ENCODE measurements around the gene ATP12A.

ATP12A gene

DNA sequence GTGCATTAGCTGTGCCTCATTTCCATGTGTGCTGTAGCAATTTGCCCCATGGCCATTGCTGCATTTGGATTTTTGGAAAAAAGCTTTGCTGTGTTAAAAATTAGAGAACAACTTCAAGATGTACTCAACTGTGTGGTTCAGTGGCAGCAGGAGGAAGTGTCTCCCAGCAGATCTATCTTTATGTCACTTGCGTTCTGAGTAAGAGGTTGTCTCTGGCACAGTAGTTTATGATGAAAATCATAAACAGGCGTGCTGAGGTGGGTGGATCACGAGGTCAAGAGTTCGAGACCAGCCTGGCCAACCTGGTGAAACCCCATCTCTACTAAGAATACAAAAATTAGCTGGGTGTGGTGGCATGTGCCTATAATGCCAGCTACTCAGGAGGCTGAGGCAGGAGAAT is 54.7 kb downstream of the ATP12A start:
- no peak for DNase-seq (ENCODE audit: low spot score)

DNA sequence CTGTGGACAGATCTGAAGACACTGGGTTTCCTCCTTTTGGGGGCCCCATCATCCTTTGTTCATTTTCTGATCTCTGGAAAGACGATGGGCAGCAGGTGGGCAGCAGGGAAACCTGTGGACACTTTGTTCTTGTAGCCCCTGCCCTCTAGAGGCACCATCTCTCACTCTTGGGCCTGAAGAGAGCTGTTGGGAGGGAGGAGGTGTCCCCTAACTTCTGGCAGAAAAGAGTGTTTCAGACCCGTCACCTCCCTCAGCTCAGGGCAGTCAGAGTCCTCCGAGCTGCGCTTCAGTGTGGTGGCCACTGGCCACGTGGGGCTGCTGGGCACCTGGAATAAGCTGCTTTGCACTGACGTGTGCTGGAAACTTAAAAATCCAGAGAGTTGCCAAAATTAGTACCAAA is 56.8 kb downstream of the ATP12A start:
- no peak for DNase-seq (ENCODE audit: low spot score)

DNA sequence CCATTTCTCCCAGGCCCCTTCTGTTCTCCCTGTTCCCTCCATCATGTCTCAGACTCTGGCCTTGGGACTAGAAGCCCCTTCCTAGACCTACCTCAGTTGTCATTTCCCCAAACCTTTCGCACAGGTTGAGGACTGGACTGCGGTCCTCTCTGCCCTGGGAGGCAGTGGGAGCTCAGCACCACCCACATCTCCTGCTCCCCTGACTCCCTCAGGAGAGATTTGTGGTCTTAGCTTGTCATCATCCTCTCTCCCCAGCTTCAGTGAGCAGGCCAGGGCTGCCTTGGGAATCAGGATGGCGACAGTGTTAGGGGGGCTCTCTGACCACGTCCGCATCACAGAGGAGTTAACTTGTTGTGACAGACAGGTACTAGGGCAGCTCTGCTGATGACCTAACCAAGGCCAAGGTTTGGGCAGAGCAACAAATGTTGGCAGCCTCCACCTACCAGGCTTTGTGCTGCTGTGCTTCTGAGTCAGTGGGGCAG is 58.2 kb downstream of the ATP12A start:
- no peak for DNase-seq (ENCODE audit: low spot score)

DNA sequence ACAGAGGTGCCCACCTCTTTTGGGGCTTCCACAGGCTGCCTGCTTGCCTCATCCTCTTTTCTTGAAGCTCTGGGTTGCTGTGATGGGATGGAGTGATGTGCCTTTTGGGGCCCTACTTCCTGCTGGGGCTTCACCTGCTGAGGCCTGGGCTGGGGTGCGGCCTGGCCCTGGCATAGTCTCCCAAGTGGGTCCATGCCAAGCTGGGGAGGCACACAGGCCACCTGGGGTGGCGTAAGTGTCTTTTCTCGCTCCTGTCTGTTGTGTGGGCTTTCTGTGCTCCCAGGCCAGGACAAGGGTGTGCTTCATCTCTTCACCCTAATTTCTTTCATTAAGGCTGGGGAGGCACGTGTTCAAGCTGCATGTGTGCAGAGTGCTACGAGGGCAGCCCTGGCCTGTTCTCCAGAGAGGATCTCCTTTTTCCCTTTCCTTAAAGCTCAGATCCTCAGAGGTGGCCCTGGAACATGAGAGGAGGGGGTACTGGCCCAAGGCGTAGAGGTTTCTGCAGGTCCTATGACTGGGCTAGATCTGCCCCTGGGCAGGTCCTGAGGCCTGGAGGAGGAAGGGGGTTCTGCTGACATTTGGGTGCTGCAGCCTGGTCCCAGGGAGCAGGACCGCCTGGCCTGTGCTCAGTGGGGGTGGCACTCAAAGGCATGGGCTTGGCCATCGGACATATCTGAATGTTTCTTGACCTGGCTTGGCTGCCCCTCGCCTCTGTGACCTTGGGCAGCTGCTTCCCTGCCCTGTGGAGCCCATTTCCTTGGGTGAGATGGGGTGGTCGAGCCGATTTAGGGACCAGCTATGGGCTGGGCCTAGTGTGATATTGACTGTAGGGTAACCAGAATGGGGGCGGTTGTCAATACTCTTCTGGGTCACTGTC is 60.0 kb downstream of the ATP12A start:
- no peak for DNase-seq (ENCODE audit: low spot score)

DNA sequence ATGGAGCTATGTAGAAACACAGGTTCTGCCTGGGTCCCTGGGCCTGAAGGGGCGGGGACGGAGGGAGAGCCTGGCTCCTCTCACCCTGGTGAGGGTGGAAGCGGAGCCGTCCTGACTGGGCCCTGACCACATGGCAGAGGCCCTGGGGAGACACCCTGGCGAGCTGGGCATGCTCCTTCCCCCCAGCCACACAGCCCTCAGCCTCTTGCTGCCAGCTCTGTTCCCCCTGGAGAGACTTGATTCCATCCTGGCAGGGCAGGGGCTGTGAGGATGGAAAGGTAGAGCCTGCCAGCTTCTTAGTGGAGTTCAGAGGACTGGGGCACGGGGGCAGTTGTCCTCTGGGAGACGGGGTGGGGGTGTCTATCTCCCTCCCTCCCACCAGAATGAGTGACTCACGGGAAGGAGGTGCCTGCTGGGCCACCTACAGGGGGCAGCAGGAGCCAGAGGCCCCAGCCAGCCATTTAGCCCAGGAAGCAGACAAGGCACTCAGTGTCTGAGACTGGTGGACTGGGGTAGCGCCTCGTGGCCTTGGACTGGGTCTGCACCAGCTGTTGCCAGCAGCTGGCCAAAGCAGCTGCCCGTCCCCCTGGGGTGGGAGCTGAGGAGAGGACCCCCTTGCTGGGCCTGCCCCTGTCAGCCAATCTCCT is 60.9 kb downstream of the ATP12A start:
- peak; percentile 21 for DNase-seq (ENCODE audit: low spot score)

DNA sequence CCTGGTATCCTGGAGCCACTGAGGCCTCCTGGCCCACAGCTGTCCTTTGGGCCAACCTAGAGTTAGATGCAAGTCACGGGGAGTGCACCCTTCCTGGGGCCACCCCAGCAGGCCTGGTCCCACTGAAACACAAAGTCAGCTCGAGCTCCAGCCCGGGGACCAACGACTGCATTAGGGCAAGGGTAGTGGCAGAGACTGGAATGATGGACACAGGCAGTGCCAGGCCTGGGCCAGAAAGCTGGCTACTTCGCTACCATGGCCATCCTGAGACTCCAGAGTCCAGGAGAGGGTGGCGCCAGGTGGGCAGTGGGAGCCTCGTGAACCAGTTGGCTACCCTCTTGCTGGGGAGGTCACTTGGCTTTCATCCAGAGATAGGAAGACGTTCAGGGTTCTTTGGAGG is 61.6 kb downstream of the ATP12A start:
- DNase-seq (ENCODE audit: low spot score) = no peak

DNA sequence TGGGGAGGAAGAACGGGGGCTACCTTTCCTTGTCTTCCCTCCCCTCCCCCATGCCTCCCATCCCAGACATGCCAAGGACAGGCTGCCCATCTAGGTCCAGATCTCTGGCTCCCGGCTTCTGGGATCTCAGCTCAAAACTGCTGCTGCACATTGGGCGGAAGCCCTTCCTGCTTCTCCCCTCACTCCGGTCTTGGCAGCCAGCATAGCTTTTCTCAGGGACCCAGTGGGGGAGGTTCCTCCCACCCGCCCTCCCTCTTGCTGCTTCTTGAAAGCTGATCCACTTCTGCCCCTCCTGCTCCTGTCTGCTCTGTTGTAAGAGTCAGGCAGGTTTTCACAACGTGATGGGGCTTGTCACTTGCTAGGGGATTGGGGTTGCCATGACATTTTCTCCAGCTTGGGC is 62.1 kb downstream of the ATP12A start:
- no peak for DNase-seq (ENCODE audit: low spot score)

DNA sequence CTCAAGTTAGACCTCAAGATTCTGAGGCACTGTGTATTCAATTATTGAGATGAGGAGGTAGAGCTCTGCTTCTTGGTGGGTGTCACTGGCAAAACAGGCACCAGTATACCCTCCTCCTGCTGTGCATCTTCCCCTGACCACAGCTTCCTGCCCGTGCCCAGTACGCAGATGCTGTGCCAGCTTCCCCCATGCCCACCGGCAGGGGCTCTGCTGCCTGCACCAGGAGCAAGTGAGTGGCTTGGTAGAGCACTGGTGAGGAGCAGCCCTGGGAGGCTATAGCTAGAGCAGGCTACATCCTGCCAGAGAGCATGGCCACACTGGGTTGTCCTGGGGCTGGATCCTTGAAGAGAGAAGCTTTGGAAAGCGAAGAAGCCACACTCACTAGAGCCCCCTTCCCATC is 62.8 kb downstream of the ATP12A start:
- no peak for DNase-seq (ENCODE audit: low spot score)

DNA sequence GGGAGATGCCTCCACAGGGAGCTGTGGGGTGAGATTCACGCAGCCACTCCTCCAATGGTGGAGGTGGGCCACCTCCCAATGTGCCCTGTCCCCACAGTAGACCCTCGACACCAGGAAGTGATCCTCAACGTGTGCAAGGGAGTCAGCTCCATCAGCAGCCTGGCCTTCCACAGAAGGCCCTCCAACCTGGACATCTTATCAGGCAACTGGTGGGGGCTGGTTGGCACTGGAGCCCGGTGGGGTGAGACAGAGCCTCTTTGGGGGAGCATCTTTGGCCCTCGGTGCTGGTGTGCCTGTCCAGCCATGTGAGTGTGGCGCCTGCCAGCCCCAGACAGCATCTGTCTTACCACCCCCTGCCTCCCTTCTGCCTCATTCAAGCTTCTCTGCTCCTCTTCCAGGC is 64.0 kb downstream of the ATP12A start:
- DNase-seq (ENCODE audit: low spot score) = no peak

DNA sequence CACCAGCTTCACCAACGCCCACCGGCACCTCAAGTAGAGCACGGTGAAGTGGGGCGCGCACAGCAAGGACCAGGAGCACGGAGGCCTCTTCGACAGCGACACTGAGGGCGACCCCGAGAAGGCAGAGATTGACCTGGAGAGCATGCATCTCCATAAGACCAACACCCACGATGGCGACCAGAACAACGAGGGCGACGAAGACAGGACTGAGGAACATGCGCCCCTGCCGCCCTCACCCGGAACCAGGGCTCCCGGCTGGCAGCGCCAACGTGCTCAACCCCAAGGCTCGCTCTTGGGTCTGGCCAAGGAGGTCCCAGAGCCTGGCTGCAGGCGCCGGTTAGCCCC is 65.3 kb downstream of the ATP12A start:
- DNase-seq (ENCODE audit: low spot score) = no peak

DNA sequence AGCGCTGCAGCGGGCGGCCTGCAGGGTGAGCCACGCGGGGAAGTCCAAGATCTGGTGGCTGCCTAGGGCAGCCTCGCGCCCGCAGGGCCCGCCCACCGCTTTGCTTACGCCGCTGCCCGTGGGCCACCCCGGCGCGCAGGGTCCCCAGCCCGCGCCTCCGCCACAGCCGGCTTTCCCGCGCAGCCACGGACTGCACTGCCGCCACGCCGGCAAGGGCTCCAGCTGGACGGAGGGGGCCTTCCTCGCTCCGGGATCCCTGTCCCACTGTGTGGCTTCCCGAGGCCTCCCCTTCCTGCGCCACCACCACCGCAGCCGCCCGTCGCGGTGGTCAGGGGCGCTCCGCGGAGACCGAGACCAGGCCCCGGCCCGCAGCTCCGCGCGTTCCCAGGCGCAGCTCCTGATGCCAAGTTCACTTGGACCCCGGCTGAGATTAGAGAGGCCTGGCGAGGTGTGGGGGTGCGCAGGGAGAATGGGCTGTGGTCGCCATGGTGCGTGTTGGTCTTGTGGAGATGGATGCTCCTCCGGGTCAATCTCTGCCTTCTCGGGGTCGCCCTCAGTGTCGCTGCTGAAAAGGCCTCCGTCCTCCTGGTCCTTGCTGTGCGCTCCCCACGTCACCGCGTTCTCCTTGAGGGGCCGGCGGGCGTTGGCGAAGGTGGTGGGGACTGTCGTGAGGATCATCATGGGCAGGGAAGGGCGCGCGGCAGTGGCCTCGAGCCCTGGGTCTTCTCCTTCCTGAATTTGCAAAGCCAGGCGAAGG is 65.8 kb downstream of the ATP12A start:
- DNase-seq (ENCODE audit: low spot score) = no peak

DNA sequence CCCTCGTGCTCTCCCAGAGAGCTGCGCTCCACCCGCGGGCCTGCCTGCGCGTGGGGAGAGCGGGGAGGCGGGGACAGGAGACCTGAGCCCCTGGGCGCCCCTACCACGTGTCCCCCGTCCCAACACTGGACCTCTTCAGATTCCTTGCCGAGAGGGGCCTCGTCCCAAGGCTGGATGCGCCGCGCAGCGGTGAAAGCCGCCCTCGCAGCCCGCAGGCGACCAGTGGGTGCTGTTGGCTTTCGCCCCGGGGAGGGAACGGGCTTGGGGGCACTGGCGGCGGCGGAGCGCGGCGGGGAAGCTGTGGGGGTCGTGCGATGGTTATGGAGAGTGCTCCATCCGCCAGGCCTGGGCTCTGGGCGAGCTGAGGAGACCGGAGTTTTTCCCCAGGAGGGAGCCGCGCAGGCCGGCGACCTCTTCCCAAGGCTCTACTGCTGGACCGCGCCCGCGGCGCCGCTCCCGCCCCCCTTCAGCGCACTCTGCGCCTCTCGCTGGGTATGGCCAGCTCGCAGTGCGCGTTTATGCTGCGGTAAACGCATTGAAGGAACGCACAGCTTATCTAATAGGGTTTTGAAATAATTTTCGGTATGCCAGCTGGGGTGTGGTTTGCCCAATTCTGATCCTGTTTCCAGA is 66.5 kb downstream of the ATP12A start:
- no peak for DNase-seq (ENCODE audit: low spot score)

DNA sequence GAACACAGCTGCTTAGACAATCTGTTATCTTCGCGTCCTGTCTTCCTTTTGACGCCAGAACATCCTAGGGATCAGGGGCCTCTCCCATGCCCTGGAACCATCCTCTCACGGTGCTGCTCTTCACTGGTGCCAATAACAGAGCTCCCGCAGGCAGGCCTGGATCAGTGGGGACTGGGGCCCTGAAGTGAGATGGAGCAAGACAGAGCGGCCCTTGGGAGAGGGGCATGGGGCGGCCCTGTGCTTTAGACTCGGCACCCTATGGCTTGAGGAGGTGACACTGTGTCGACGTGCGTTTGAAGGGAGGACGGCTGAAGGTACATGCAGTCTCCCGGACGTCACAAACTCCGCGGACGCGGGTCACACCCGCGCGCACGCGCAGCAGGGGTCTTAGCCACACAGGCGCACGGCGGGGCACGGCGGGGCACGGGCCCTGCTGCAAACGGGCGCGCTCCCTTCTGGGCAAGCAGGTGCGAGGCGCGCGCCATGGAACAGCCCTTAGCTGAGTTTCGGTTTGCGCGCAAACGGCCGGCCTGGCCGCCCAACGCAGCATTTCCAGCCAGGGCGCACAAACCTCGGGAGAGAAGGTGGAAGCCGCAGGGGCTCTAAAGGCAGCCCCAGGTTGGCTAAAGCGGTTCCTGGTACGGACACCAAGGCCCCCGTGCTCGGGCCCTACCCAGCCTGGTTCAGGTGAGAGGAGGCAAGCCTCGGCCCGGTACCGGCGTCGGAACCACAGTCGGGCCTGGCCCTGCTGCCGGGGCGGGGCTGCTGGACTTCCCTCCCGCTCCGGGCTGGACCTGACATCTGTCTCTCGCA is 67.2 kb downstream of the ATP12A start:
- no peak for DNase-seq (ENCODE audit: low spot score)

DNA sequence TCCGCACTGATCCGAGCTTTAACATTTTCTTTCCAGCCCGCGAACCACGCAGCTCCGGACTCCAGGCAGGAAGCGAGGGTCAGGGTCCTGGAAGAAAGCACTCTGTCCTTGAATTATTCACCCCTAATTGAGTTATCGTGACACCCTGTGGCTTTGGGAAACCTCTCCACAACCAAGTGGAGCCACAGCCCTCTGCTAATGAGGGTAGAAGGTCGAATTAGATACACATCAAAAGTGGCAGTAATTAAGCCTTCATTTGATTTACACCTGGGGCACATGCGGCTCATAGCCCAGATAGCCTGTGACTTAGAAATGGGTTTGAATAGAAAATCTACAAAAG is 67.8 kb downstream of the ATP12A start:
- DNase-seq (ENCODE audit: low spot score) = no peak

DNA sequence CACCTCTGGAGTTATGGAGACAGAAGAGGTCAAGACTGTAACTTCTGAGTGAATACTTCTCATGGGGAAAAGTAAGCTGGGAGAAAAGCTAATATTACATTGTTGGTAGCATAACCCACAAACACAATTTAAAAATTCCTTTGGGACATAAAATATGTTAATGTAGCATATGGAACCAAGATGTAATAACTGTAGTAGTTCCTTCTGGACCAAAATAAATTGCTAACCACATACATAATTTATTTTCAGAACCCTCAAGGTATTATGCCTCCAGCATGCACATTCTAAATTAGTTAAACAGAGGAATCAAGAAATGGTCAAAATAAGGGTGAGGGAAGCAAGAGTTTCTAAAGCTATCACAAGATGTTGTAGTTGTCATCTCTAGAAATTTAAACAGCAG is 79.0 kb downstream of the ATP12A start:
- no peak for DNase-seq (ENCODE audit: low spot score)
